Kidney (tissue), 14 donors: Measurements from ENCODE around the gene HNMT. TPM values are rescaled to one million over a fixed set of nuclear protein-coding genes. Genes with fewer than 3 reads are reported as not detected.
A peak's percentile ranks its signal among the peaks of the same experiment; 100 is the strongest.

Experiments used
- DNase-seq, 5 donors: peaks; one replicate each; pipeline ENCODE4 v3.0.0-alpha.2; 2013 to 2020
- FAIRE-seq: peaks from 2 replicates; lab custom pipeline; 2012; peaks lifted over from hg19 to GRCh38; lab: Jason Lieb, UNC
- H3K27ac ChIP-seq, 2 donors: one replicate each; pipeline ENCODE4 v1.7.0; 2013; ENCODE audit warnings: low read depth in 2 of 2, low read length in 2 of 2, inconsistent platforms in 1 of 2
- H3K27me3 ChIP-seq: one replicate; pipeline ENCODE4 v1.7.1; 2013; ENCODE audit warnings: low read length, inconsistent platforms; ENCODE audit not compliant: control insufficient read depth, insufficient read depth
- H3K36me3 ChIP-seq, 3 donors: one replicate each; pipeline versions ENCODE4 v1.7.0 to v1.7.1; 2013; ENCODE audit warnings: low read length in 3 of 3, control low read depth in 1 of 3, inconsistent platforms in 1 of 3; ENCODE audit not compliant: insufficient read depth in 3 of 3, control insufficient read depth in 2 of 3
- H3K4me1 ChIP-seq, 3 donors: one replicate each; pipeline versions ENCODE4 v1.7.0 to v1.7.1; 2013; ENCODE audit warnings: low read length in 3 of 3, inconsistent platforms in 1 of 3, low read depth in 1 of 3; ENCODE audit not compliant: control insufficient read depth in 2 of 3, insufficient read depth in 2 of 3
- H3K4me3 ChIP-seq, 3 donors: one replicate each; pipeline versions ENCODE4 v1.7.0 to v1.8.1; 2013; ENCODE audit warnings: low read length in 3 of 3, control low read depth in 1 of 3, inconsistent platforms in 1 of 3
- H3K9ac ChIP-seq, 3 donors: one replicate each; pipeline versions ENCODE4 v1.7.0 to v1.7.1; 2013; ENCODE audit warnings: low read length in 3 of 3, control low read depth in 1 of 3, inconsistent platforms in 1 of 3
- H3K9me3 ChIP-seq, 3 donors: one replicate each; pipeline versions ENCODE4 v1.7.0 to v1.7.1; 2013; ENCODE audit warnings: low read length in 3 of 3, control low read depth in 1 of 3, inconsistent platforms in 1 of 3; ENCODE audit not compliant: control insufficient read depth in 2 of 3, insufficient read depth in 1 of 3
- CTCF ChIP-seq: IDR thresholded peaks from 3 replicates; pipeline ENCODE4 v1.5.1; 2012; ENCODE audit warnings: mild to moderate bottlenecking, moderate library complexity, borderline replicate concordance; ENCODE audit not compliant: insufficient read depth; ENCODE audit errors: extremely low read depth
- intact Hi-C: fragments of 100-400 bp; cut with DNase I; formaldehyde crosslinking; loops from one replicate; pipeline ENCODE4 v1.11.1; 2022
- polyA plus RNA-seq: library from polyadenylated mRNA; stranded (reverse); fragments of 350-450 nt; fragmentation: Illumina TruSeq; extraction: RNeasy Lipid Tissue Mini Kit (QIAGEN cat#74804); gene quantifications from one replicate; pipeline ENCODE4 v1.2.3, GENCODE V29; 2014; ENCODE audit warnings: low read depth, low replicate concordance; ENCODE audit not compliant: insufficient read depth
- total RNA-seq: library from RNA; stranded (reverse); fragmentation: NEBNext Ultra II Directional; extraction: Animal tissue kit (Norgen Biotek cat#: 25700); gene quantifications from one replicate; pipeline ENCODE4 v1.2.1, GENCODE V29; 2021
- donor health status: control.
- donor health status: control.
- donor health status: control.
- donor health status: control.
- donor health status: control.
- donor health status: DM: yes; HTN: yes; CAD: no.
- donor health status: Normal renal cell carcinoma (clear cell type).

Gene HNMT
- total and polyA plus RNA-seq, 2 donors from 2014 or later: 61.6 to 69.2 TPM

GRCh38 chr2:137939026-137939425, 25.2 kb upstream of the HNMT start:
- Histone ChIP-seq H3K27me3 (no peaks in the 10 kb centered on the region), H3K4me1 (peaks cover 0 to 9% (median 0%) of the 10 kb centered on the region in 3 donors), H3K4me3 (no peak overlapping the region), H3K36me3 (no peaks in the 10 kb centered on the region), H3K9ac (no peak overlapping the region), H3K27ac (no peak overlapping the region), H3K9me3 (no peaks in the 10 kb centered on the region)
- FAIRE-seq (no peak), DNase-seq (no peak)
- intact Hi-C loops: no loop called here
- TF ChIP-seq CTCF: no peak

GRCh38 chr2:137940154-137940553, 24.1 kb upstream of the HNMT start:
- Histone ChIP-seq H3K4me3 (no peak overlapping the region), H3K4me1 (peaks cover 0 to 9% (median 0%) of the 10 kb centered on the region in 3 donors), H3K9ac (no peak overlapping the region), H3K36me3 (no peaks in the 10 kb centered on the region), H3K9me3 (no peaks in the 10 kb centered on the region), H3K27me3 (no peaks in the 10 kb centered on the region), H3K27ac (no peak overlapping the region)
- intact Hi-C loops: no loop called here
- DNase-seq (no peak), FAIRE-seq (no peak)
- TF ChIP-seq CTCF: no peak

- intact Hi-C loops: no loop called here
- Histone ChIP-seq H3K4me3 (peak overlapping the region in 1 of 3 donors; percentile 9), H3K4me1 (peaks cover 0 to 12% (median 0%) of the 10 kb centered on the region in 3 donors), H3K9me3 (no peaks in the 10 kb centered on the region), H3K27ac (no peak overlapping the region), H3K27me3 (no peaks in the 10 kb centered on the region), H3K36me3 (no peaks in the 10 kb centered on the region), H3K9ac (no peak overlapping the region)
- TF ChIP-seq CTCF: no peak
- no peak for FAIRE-seq
- no peak for DNase-seq
Measured at GRCh38 chr2:137942037-137942832, 22.0 kb upstream of the HNMT start.
